ENCODE results near the gene COPS3.

COPS3 gene

DNA sequence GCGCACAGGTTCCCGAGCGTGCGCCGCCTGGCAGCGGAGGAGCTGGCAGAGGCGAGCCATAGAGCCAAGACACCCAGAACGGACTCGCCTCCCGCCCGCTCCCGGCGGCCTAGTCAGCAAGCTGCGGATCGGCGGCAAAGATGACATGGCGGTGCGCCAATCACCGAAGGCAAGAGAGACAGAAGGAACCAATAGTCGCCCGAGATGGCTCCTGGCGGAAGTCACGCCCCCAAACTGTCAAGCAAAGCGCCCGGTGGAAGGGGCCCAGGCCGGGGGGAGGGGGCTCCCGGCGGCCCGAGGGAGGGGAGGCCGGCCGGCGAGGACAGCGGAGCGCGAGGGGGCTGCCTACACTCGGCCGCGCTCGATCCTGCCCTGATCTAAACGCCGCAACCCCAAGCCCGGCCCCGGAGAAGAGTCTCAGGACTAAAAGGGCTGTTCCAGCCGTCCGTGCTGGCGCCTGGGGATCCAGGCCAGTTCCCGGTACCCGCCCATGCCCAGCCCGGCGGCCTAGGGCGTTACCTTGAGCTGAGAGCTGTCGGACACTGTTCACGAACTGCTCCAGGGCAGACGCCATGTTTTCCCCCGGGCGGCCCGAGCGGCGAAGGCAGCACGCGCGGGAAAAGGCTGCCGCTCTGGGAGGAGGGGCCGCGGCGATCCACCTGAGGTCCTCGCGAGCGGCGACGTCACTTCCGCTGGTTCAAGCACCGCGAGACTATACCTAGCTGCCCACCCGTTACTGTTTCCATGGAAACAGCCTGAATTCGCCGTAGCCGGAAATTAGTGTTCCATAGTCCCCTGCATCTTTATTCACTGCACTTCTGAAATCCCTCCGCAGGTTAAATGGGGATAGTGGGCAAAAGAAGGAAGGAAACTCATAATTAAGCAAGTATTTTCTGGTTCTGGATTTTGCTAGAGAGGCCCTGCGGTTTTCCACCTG, at the start of gene COPS3:
Gene COPS3, minus strand, starts transcription at position 634 of the 937 bp plus-strand sequence. Its CDS starts 60 bp downstream, at position 574.
- in situ Hi-C loops (cut with HindIII; ENCODE audit: low sequenced_read_pairs) = no loop called here

DNA sequence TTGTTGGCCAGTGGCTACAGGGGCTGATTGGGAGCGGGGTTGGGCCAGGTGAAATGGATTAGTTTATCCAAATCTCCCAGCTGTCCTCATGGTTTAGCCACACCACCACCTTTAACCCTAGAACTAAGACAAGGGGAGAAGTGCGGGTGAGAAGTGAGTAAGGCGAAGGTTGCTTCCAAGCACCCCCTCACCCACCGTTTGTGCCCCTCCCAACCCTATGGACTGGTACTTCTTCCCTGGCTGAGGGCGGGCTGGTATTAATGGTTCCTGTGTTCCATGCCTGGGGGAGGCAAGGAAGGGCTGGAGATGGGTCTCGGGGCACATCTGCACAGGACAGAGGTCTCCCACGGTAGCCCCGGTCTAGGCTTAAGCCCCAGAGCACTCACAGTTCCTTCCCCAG, 47.2 kb upstream of the COPS3 start:
- in situ Hi-C loops (cut with HindIII; ENCODE audit: low sequenced_read_pairs) = no loop called here

DNA sequence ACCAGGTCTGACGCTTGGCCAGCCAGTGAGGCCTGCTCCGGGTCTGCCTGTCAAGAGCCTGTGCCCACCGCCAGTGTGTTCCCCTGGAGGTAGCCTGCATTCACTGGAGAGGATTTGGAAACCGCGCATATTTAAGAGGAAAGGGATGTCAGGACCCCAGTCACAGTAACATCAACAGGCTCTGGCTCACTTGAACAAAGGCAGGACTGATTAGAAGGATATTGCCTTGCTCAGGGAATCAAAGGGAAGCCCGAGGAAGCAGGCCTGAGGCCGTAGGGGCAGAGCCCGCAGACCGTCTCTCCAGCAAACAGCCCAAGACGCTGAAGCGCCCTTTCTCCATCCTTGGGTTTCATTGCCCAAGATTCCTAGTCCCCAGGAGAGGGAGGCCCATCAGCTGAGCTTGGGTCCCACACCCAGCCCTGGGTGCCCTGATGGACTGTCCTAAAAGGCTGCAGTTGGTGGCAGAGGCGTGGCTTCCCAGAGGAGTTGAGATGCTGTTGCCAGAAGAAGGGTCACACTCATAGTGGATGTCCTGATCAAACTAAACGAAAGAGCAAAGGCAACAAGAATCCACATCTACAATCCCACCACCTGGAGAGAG, 45.3 kb upstream of the COPS3 start:
- in situ Hi-C loops (cut with HindIII; ENCODE audit: low sequenced_read_pairs) = no loop called here

DNA sequence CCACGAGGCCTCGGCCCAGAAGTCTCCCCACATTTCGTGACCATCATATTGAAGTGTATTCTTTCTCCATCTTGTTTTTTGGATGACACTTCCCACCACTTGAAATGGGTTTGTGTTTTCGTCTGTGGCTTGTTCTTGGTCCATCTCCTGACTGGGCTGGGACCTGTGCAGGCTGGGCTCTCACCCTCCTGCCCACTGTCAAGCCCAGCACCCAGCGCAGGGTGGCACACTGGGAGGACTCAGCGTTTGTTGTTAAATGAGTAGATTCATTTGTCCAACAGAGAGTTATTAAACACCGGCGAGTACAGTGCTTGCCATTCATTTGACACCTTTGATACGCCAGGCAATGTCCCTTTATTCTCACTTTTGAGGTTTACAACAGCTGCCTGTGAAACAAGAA, 44.8 kb upstream of the COPS3 start:
- in situ Hi-C loops (cut with HindIII; ENCODE audit: low sequenced_read_pairs) = no loop called here

- in situ Hi-C loops (cut with HindIII; ENCODE audit: low sequenced_read_pairs) = no loop called here
Observed at GRCh38 chr17:17325228-17325627, 44.2 kb upstream of the COPS3 start.

DNA sequence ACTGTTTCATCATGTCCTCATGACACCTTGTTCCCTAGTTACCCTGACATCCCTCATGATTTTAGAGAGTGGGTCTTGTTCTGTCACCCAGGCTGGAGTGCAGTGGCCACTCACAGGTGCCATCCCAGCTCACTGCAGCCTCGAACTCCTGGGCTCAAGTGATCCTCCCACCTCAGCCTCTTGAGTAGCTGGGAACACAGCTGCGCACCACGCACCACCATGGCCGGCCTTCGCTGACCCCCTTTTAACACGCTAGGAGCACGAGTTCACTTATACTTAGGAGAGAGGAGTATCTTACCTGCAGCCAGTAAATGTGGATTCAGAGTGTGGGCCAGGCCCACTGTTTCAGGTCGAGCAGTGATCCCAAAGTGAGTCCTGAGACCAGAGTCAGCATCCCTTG, 43.6 kb upstream of the COPS3 start:
- in situ Hi-C loops (cut with HindIII; ENCODE audit: low sequenced_read_pairs) = no loop called here

DNA sequence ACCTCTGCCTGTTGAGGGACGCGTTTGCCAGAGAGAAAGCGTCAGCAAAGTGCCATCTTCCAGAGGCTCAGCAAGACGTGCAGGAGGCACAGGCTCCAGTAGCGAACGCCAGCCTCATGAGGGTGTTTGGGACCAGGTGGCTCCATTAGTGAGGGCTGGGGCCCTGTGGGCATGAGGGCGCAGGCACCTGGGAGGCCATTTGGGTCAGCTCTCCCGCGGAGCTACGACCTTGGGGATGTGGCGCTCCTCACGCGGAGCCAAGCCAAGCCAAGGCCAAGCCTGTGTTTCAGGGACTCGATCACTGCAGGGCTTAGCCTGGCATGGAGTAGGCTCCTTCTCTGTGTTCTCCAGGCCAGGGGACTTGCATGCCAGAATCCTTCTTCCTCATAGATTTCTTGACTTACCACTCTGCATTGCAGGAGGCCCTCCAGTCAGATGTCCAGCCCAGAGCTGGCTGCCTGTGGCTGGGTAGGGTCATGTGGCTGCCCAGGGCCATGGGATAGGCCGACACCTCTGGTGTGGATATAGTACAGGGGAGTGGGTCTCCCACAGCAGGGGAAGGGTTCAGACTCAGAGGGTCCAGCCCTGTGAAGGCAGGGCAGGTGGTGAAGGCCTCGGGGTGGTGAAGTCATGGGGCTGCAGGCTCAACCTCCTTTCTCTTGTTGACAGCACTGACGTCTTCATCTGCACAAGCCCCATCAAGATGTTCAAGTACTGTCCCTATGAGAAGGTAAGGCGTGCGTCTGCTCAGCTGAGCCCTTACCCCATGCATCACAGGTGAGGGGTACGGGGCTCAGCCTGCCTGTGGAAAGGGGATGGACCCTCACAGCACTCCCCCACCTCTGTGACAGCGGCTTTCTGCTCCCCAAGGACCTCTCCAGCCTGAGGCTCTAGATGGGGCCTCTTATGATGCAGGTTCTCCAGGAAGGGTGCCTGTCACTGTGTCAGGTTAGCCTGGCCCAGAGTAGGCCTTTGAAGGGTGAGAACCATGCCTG, 41.8 kb upstream of the COPS3 start:
- in situ Hi-C loops (cut with HindIII; ENCODE audit: low sequenced_read_pairs) = no loop called here

DNA sequence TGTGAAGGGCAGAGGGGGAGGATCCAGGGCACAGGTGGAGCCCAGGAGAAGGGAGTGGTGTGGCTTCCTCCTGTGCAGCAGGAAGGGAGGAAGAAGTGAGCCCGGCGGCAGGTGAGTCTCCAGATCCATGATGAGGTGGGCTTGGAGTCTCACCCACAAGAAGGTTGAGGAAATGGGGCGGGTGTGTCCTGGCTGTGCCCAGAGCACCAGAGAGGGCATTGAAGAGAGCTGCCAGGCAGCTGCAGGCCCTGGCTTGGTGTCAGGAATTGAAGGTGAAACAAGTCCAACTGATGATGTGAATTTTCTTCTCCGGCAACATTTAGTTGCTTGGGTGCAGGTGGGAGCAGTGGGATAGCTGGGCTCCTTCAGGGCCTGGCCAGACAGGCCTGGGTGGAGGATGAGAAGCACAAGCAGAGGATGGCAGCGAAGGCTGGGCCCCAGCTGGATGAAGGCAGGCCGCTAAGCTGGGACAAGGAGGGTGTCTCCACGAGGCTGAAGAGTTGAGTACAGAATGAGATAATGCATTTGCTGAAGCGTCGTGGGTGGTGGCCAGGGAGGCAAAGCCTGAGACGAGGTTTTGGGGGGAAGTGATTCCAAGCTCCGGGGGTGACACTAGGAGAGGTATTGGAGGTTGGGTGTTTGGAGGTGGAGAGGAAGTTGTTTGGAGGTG, 40.4 kb upstream of the COPS3 start:
- in situ Hi-C loops (cut with HindIII; ENCODE audit: low sequenced_read_pairs) = no loop called here

- in situ Hi-C loops (cut with HindIII; ENCODE audit: low sequenced_read_pairs) = no loop called here
Observed at GRCh38 chr17:17320911-17321220, 39.8 kb upstream of the COPS3 start.

GRCh38 chr17:17320188-17320910, 39.3 kb upstream of the COPS3 start:
- in situ Hi-C loops (cut with HindIII; ENCODE audit: low sequenced_read_pairs) = no loop called here

- in situ Hi-C loops (cut with HindIII; ENCODE audit: low sequenced_read_pairs) = no loop called here
Observed at GRCh38 chr17:17315142-17315821, 34.2 kb upstream of the COPS3 start.

DNA sequence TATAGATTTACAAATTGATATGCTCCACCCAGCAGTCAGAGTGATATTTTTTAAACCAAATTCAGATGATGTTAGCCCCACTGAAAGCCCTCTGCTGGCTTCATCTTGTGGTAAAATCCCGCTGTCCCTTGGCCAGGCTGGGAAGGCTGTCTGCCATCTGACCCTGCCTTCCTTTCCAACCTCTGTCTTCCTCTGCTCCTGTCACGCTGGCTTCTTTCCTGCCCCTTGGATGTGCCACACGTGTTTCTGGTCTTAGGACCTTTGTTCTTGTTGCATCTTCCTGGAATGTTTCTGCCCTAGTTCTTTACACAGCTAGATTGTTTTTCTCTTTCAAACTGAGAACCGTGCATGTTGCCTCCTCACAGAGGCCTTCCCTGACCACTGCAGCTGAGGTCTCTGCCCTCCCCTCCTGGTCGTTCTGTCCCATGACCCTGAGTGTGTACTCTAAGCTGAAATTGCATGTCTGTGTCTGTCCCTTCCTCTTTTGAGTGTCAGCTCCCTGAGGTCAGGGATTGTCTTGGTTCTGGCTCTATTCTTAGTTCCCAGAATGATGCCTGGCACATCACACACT, 33.5 kb upstream of the COPS3 start:
- in situ Hi-C loops (cut with HindIII; ENCODE audit: low sequenced_read_pairs) = no loop called here

DNA sequence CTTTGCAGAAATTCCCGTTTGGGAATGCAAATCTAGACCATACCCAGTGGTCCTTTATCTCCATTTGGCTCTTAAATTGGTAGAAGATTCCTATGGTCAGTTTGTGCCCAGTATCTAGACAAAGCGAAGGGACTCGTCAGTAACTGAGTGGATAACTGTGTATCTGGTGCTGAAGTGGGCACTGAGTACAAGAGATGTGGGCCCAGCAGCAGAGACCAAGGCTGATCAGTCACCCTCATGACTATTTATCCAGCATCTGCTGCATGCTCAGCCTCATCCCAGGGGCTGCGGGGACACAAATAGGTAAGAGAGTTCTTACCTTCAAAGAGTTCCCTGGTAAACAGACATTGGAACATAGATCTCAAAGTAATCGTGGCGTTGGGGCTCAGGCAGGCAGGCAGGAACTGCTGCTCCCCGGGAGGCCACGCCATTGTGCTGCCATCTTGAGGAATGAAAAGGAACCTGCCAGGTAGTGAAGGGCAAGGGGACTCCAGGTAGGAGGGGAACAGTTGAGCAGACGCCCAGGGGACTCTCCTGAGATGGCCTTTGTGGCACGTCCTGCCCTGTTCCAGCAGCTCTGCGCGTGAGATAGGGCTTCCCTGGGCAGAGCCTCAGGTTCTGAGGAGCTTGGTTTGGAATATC, 32.4 kb upstream of the COPS3 start:
- in situ Hi-C loops (cut with HindIII; ENCODE audit: low sequenced_read_pairs) = no loop called here

GRCh38 chr17:17309356-17309755, 28.3 kb upstream of the COPS3 start:
- in situ Hi-C loops (cut with HindIII; ENCODE audit: low sequenced_read_pairs) = no loop called here

DNA sequence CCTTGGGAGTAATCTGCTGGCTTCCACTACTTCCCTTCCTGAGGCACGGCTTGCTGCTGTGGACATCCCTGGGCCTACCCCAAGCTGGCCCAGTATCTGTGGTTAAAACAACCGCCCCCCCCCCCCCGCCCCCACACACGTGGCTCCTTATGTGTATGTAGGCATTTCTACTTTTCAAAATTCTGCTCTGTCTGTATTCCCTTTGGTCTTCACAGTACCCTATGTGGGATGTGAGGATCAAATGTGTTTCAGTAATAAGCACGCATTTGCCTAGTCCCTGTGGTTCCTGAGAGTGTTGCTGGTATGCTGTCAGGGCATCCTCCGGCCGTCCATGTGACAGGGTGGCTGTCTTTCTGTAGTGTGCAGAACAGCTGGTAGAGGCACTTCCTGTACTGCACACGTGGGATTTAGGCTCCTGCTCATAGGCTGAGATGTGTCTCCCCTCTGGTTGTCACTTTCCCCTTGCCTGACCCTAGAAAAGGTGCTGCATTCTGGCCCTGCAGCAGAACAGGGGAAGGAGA, 24.3 kb upstream of the COPS3 start:
- in situ Hi-C loops (cut with HindIII; ENCODE audit: low sequenced_read_pairs) = no loop called here

DNA sequence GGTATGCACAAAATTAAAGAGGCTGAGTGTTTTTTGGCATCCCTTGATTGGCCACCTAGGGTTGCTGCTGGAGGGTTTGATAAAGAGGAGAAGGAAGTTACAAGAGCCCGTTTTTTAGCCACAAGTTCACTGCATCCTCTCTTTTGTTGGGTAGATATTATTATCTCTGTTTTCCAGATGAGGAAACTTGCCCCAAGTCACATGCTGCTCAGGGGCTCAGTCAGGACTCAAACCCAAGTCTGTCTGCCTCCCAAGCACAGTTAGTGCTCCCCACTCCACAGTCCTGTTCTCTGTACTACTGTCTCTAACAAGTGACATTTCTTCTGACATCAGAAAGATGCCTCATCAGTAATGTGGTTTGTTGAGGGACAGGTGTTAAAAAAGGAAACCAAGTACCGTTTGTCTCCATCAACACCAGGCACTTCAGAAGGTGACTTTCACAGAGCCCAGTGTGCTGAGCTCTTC, 23.5 kb upstream of the COPS3 start:
- in situ Hi-C loops (cut with HindIII; ENCODE audit: low sequenced_read_pairs) = no loop called here

- in situ Hi-C loops (cut with HindIII; ENCODE audit: low sequenced_read_pairs) = no loop called here
Observed at GRCh38 chr17:17303847-17304490, 22.9 kb upstream of the COPS3 start.
